ENCODE results near the gene RPA3.

RPA3 gene

DNA sequence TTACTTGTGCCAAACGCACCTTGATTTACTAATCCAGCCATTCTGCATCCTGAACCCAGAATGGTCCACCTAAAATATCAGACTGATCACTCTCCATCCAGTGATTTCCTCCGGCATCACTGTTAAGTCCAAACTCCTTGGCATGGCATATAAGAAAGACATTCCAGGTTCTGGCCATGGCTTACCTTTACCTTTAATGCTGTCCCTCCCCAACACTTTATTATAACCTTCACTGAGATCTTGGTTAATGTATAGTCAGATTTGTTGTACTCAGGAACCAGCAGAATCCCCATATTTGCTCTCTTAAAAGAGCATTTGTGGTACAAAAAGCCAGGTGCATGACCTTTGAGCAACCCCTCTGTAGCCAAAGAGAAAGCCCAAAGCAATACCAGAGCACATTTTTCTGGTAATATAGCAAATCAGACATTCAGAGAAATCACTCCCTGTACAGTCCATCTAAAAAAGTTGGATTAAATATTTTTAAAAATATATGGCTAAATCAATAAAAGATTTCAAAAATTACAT, 67.7 kb downstream of the RPA3 start:
- DNase-seq = no peak

DNA sequence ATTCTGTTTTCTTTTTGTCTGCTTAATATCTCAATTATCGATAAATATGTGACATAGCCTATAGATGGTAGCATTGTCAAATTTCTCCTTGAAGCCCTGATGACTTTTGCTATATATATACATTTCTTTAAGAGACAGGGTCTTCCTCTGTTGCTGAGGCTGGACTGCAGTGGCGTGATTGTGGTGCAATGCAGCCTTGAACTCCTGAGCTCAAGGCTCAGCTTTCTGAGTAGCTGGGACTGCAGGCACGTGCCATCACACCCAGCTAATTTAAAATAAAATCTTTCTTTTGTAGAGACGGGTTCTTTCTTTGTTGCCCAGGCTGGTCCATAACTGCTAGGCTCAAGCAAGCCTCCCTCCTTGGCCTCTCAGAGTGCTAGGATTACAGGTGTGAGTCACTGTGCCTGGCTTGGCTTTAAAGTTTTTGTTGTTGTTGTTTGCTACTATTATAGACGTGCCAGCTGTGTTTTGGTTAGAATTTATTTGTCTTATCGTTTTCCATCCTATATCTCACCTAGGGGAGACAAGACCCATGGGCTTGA, 70.8 kb downstream of the RPA3 start:
- no peak for DNase-seq

DNA sequence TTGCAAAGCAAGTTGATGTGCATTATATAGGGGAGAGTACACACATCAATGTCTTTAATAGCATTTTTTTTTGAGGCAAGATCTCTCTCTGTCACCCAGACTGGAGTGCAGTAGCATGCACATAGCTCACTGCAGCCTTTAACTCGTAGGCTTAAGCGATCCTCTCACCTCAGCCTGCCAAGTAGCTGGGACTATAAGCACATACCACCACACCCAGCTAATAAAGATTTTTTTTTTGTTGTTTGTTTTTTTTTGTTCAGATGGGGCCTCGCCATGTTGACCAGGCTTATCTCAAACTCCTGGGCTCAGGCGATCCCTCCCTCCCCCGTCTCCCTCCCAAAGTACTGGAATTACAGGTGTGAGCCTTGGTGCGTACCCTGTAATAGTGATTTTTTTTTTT, 76.3 kb downstream of the RPA3 start:
- no peak for DNase-seq

DNA sequence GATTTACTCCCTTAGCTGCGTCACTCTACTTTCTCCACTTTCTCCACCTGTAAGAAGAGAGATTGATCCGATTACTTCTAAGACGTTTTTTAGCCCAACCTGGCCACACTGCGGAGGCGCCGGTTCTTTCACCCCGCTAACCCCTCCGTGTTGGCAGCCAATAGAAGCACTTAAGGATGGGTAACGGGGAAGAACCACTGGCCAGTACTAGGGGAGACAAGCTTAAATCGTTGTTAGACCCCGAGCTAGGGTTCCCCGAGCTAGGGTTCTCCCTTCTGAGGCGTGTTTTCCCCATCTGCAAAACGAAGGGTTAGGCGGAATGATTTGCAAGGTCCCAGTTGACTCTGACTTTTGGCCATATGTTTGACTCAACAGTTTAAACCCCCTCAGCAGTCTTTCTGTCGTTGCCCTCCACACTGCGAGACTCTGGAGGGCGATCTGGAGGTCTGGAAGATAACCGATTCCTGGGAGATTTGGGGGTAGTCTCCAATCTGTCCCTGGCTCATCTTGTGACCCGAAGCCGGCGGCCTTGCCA, 77.2 kb downstream of the RPA3 start:
- DNase-seq = no peak

DNA sequence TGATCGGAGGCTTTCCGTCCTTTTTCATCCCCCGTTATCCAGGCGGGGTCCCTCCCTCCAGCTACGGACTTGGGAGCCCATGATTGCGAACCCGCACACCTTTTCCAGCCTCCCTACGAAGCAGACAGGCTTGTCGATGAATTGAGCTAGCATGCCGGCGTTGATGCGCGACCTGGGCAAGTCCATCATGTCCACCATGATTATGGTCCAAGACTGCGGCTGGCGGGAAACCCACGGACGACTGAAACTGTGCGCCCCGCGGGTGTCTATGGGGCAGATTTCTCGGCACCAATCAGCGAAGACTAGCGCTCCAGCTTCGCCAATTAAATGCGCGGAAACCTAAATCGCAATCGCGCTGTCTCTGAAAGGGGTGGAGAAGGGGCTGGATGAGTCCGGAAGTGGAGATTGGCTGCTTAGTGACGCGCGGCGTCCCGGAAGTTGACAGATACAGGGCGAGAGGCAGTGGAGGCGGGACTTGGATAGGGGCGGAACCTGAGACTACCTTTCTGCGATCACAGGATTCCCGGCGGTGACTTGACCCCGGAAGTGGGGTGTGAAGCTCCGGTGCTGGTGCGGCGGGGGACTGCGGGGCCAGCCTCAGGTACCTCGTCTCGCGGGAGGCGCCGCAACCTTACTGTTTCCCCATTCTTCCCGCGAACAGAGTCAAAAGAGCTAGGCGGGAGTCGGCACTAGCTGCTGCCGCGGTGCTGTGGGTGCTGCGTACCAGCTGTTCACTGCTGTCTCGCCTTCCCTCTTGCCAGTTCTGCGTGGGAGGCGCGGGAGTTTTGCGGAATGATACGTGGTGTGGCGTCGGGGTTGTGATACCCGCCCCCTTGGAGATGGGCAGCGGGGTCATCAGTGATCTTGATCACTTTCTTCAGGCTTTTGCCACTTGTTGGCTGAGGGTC, 77.9 kb downstream of the RPA3 start, which contains the start of gene UMAD1:
Gene UMAD1, plus strand, starts transcription at position 532 of the 908 bp plus-strand sequence. CDS start 32,620 bp downstream, outside the sequence.
- DNase-seq = peak; percentile 97 to 98

DNA sequence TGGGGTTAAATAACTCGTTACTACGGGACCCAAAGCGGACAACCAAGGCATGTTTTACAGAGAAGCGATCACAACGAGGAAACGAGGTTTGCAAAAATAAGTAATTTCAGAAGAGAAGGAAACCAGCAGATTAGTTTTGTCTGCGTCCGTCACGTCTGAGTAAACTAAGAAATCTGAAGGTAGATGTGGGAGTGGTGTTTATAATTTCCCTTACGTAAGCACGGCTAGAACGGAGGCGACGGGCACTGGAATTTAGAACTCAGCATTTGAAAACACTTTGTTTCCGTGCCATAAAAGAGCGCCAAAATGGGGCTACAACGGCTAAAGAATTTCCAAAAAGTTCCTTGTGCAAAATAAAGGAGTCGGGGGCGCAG, 78.6 kb downstream of the RPA3 start:
- peak; percentile 46 to 47 for DNase-seq

DNA sequence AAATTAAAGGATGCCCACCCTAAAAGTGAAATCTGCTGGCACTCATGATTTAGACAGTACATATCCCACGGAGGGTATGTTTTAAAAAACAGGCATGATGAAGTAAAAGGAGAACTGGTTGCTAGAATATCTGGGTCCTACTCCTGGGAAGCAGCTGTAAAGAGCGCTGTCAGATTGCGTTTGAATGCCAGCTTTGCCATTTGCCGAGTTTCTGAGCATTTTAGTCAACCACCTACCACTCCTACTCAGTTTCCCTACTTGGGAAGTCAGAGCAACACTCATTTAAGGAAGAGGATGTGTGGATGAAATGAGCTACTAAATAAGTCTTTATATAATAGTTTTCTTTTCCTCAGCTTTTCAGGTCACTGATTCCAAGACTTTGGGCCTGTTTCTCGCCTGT, 79.0 kb downstream of the RPA3 start:
- DNase-seq = no peak

DNA sequence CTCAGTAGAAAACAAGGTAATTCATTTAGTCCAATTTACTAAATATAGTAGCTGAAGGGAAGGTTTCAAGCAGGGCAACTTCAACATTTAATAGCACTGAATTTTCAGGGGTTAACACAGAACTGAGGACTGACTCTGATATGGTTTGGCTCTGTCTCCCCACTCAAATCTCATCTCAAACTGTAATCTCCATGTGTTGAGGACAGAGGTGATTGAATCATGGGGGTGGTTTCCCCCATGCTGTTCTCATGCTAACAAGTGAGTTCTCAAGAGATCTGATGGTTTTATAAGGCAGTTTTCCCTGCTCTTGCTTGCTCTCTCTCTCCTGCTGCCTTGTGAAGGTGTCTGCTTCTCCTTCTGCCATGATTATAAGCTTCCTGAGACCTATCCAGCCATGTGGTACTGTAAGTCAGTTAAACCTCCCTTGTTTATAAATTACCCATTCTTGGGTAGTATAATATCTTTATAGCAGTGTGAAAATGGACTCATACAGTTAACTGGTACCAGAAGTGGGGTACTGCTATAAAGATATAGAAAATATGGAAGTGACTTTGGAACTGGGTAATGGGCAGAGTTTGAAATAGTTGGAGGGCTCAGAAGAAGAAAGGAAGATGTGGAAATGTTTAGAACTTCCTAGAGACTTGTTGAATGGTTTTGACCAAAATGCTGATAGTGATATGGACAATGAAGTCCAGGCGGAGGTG, 87.6 kb downstream of the RPA3 start:
- DNase-seq = no peak

DNA sequence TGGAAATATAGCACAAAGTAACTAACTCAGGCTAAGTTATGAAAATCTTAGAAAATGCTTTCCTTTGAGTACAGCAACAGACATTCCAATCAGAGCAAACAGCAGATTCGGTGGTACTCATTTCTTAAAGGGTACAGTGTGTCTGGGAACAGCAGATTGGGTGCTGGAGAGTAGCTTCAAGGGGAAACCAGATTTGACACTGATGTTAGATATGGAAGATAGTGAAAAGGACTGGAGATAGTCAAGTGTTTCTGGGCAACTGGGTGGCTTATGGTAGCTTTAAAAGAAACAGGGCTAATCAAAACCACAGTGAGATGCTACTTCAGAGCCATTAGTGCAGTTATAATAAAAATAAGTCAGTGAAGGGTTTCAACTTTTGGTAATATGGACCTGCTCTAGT, 89.9 kb downstream of the RPA3 start:
- DNase-seq = no peak

DNA sequence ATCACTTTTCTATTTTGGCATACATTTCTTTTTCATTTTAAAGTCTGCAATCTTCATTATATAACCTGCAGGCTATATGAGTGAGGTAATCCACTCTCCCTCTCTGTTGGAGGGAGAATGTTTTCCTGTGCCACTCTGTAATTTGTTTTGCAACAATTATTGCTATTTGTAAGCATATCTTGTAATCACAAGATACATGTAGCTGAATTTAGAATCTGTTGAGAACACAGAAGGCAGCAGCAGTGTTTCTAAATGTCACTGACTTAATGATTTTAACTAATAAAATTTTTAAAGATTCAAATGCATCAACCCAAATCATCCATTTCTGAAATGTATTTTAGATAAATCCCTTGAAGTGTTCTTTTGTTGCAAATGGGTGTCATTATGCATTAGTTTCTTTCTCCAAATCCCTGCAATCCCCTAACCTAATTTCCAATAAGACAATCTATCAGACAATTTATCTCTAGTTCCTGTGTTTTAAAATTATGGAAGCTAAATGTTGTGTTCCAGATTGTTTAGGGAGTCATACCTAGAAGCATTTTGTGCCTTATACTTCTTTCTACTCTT, 97.7 kb downstream of the RPA3 start:
- DNase-seq = no peak

DNA sequence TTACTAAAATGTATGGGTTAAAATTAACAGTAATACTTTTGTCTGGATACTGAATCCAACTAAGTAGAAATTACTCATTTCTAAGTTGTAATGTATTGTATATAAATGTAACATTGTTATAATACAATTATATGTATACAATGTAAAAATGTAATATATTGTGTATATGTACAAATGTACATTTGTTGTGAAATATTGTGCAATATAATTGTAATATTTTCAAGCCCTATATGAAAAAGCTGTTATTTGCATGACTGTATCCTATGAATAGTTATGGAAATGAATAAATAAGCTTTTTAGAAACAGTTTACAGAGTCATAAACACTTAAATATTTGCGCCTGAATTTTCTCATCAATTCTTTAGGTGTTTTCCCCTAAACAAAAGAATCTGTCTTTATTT, 98.2 kb downstream of the RPA3 start:
- DNase-seq = no peak

DNA sequence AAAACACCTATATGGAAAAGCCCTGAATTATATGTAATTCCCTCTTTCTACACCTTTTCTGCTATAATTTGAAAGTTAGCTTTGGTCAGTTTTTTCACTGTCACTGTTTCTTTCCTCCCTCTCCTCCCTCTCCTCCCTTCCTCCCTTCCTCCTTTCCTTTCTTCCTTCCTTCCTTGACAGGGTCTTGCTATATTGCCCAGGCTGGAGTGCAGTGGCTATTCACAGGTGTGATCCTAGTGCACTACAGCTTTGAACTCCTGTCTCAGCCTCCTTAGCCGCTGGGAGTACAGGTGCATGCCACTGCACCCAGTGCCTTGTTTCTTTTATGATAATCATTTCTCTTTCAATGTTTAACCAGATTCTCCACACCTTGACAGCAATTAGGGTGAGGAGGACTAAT, 100.0 kb downstream of the RPA3 start:
- DNase-seq = no peak

DNA sequence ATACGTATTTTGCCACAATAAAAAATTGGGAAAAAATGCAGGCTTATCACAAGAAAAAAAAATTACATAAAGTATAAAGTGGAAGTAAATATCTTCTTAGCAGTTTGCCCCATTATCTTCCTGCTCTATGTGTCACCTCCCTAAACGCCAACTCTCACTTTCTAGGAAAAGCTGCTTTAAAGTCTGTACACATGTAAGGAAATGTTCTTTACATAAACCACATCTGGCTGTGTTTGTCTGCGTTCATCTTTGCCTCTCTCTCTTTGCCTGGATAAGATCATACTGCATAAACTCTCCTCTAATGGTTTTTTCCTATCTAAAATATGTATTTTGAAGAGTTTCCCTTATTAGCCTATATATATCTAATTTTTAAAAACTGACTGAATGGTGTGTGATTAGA, 100.9 kb downstream of the RPA3 start:
- DNase-seq = no peak

DNA sequence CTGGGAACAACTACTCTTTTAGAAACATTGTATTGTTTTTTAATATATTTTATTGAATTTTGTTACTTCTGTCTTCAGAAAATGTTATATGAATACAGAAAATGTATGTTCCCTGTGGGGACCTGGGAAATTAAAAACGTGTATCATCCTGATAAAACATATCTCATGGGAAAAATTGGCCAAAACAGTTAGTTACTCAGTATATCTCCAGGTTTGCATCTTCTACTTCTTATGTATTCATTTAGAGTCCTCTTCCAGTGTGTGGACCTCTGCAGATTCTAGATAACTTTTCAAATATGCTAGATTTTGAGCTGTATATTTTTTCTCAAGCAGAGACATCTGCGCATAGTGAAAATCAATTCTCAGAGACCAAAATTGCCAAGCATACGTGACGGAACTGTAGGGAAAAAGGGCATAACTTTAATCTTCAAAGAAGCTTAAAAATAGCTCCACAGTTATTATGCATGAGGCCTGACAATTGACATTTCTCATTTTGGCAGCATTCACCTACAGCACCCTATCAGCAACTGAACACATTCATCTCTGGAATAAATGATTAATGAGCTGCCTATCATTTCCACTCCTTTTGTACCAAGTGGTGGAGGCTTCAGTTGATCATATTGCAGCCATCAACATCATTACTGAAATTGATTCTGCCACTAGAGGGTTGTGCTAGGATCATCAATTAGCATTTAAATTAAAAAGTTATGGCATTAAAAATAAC, 104.2 kb downstream of the RPA3 start:
- DNase-seq = no peak

DNA sequence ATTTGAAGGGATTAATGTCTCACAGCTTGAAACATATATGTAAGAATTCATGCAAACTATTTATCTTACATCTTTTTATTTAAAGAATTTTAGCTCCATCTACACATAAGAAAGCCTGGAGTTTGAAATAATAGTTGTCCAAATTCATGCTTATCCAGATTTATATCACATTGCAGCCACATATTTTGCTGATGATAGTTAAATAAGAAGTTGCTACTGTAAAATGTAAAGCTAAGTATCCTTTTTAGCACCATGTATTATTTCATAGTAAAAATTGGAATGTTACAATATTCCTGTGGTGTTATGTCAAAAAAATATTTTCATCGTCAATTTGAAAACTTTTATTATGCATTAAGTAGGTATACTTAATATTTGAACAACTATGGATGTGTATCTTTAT, 105.2 kb downstream of the RPA3 start:
- DNase-seq = no peak

DNA sequence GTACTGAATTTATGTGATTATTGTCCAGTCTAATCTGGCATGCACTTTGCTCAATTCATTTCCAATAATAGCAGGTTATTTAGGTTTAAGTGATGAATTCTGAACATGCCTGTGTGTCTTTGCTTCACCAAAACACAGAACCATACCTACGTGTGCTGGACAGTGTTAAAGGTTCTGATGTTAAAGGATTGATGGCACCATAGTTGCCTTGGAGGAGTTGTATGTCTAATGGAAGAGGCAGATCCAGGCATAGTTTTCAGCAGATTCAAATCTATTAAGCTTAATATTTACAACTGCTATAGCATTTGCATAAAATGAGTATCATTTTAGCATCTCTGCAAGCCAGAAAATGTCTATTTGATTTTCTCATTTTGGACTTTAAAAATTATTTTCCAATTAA, 105.9 kb downstream of the RPA3 start:
- DNase-seq = no peak

DNA sequence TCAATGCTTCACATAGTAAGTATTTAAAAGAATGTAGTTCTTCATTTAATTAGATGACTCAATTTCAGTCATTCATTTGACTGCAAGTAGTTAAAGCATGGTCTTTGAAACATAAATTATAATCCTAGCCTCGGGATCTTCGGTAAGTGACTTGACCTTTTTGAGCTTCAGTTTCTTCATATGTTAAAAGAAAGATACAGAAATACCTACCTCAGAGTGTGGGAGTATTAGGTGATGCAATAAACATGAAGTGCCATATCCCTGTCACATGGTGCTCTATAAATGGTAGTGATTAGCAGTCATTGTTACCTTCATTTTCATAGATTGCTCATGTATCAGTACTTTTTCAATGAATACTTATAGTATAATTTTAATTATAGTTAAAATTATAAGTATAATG, 109.1 kb downstream of the RPA3 start:
- no peak for DNase-seq

DNA sequence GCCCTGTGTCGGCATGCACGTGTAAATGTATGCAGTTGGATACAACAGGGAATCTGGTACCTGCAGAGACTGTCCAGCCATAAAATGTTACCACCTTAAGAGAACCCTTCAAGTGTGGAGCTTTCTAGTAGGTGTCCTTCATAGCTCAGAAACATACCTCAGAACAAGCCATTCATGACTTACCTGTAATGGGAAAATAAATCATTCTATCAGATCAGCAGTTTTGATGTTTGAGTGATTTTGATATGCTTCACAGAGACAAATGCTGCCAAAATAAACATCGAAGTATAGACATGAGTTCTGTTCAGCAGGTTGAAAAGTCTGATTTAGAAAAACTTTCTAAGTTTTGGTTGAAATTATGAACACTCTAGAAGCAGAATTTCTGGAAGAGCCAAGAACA, 111.4 kb downstream of the RPA3 start:
- DNase-seq = no peak

DNA sequence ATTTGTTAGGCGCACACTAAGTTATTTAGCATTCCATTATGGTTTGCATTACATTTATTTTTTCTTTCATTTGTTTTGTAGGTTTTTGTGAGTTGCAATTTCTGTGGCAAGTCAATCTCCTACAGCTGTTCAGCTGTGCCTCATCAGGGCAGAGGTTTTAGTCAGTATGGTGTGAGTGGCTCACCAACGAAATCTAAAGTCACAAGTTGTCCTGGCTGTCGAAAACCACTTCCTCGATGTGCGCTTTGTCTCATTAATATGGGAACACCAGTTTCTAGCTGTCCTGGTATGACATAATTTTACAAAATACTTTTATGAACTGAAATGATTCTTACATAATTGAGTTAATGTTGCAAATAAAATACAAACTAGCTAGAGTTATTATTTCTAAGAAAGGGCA, 122.2 kb downstream of the RPA3 start:
- no peak for DNase-seq

DNA sequence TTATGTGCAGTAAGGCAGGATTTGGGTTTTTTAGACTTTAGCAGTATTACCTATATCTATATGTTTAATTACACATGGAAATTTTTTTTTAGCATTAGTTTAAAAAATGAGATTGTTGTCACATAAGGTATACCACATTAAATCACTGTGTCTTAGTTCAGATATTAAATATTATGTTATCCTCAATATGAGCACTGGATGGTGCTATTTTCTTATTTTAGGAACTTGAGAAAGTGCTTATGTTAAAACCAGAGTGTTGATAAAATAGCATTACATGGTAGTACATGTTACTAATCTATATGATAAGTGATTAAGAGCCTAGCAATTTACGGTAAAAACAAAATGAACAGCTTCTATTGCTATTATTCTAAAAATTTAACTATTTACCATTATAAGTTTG, 123.0 kb downstream of the RPA3 start:
- DNase-seq = no peak

Measured in activated CD4-positive, alpha-beta T cell treated with anti-CD3 and anti-CD28 coated beads, Interleukin-2, amount 50 U/mL, for 4 hours (primary cell).